CD1c-positive myeloid dendritic cell (primary cell): Measurements from ENCODE around the gene INSC.

Experiments used
- DNase-seq: peaks from one replicate; pipeline ENCODE4 v3.0.0-alpha.2; 2016; ENCODE audit errors: extremely low spot score

Gene INSC

GRCh38 chr11:15222777-15223176, 108.1 kb downstream of the INSC start:
- no peak for DNase-seq

- DNase-seq, result no peak
Measured at GRCh38 chr11:15223318-15223717, 108.6 kb downstream of the INSC start.

GRCh38 chr11:15224466-15224865, 109.7 kb downstream of the INSC start:
- no peak for DNase-seq

- no peak for DNase-seq
Measured at GRCh38 chr11:15227011-15227410, 112.3 kb downstream of the INSC start.

GRCh38 chr11:15228331-15228849, 113.7 kb downstream of the INSC start:
- DNase-seq, result no peak

- no peak for DNase-seq
Measured at GRCh38 chr11:15229069-15229468, 114.3 kb downstream of the INSC start.

GRCh38 chr11:15232496-15232895, 117.8 kb downstream of the INSC start:
- DNase-seq, result no peak

- no peak for DNase-seq
Measured at GRCh38 chr11:15233371-15234165, 118.8 kb downstream of the INSC start.

- DNase-seq, result no peak
Measured at GRCh38 chr11:15234796-15235195, 120.1 kb downstream of the INSC start.

- DNase-seq, result no peak
Measured at GRCh38 chr11:15236559-15236958, 121.8 kb downstream of the INSC start.

- no peak for DNase-seq
Measured at GRCh38 chr11:15238856-15239255, 124.1 kb downstream of the INSC start.

- DNase-seq, result no peak
Measured at GRCh38 chr11:15248749-15249148, 134.0 kb downstream of the INSC start.

- no peak for DNase-seq
Measured at GRCh38 chr11:15258433-15259165, 143.9 kb downstream of the INSC start.

- DNase-seq, result no peak
Measured at GRCh38 chr11:15266999-15267398, 152.3 kb downstream of the INSC start.

- no peak for DNase-seq
Measured at GRCh38 chr11:15268598-15268997, 153.9 kb downstream of the INSC start.

- no peak for DNase-seq
Measured at GRCh38 chr11:15275141-15275540, 160.4 kb downstream of the INSC start.

GRCh38 chr11:15276621-15277020, 161.9 kb downstream of the INSC start:
- no peak for DNase-seq

GRCh38 chr11:15278128-15278527, 163.4 kb downstream of the INSC start:
- no peak for DNase-seq

- no peak for DNase-seq
Measured at GRCh38 chr11:15280393-15280792, 165.7 kb downstream of the INSC start.

- no peak for DNase-seq
Measured at GRCh38 chr11:15282754-15283153, 168.0 kb downstream of the INSC start.

GRCh38 chr11:15286465-15286864, 171.7 kb downstream of the INSC start:
- no peak for DNase-seq

- DNase-seq, result no peak
Measured at GRCh38 chr11:15288863-15289262, 174.1 kb downstream of the INSC start.

- no peak for DNase-seq
Measured at GRCh38 chr11:15289723-15290122, 175.0 kb downstream of the INSC start.
